ENCODE results near the gene KRTAP10-10. TPM values are rescaled to one million over a fixed set of nuclear protein-coding genes. Genes with fewer than 3 reads are reported as not detected.

The KRTAP10-10 gene
- total and polyA plus RNA-seq, 9 of the 15 experiments (the other 6 are each of a cell fraction or from before 2014, with no cell fraction given), result not detected

DNA sequence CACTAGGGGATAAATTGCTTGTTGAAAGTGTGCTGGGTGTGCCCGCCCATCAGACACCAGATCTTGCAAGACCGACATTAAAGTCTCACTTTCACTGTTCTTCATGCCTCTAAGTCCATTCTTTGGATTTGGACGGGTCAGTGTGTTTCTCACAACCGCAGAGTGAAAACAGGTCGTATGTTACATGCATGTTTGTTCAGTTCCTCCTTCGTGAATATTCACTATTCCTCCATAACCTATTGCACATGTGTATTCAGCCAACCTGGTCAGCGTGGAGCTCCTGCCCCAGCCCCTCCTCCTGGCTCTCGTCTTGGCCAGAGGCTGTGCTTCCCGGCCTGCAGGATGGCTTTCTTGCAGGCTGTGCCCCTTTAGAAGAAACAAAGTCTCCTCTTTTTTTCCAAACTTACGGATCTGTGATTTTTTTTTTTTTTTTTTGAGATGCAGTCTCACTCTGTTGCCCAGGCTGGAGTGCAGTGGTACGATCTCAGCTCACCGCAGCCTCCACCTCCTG, 42.7 kb upstream of the KRTAP10-10 start (continued):
- no peak for TF ChIP-seq HDAC8 (tag; IDR thresholded peaks at IDR 0.05)
- no peak for TF ChIP-seq SOX6 (IDR thresholded peaks at IDR 0.05)
- TF ChIP-seq, protein P1, sequence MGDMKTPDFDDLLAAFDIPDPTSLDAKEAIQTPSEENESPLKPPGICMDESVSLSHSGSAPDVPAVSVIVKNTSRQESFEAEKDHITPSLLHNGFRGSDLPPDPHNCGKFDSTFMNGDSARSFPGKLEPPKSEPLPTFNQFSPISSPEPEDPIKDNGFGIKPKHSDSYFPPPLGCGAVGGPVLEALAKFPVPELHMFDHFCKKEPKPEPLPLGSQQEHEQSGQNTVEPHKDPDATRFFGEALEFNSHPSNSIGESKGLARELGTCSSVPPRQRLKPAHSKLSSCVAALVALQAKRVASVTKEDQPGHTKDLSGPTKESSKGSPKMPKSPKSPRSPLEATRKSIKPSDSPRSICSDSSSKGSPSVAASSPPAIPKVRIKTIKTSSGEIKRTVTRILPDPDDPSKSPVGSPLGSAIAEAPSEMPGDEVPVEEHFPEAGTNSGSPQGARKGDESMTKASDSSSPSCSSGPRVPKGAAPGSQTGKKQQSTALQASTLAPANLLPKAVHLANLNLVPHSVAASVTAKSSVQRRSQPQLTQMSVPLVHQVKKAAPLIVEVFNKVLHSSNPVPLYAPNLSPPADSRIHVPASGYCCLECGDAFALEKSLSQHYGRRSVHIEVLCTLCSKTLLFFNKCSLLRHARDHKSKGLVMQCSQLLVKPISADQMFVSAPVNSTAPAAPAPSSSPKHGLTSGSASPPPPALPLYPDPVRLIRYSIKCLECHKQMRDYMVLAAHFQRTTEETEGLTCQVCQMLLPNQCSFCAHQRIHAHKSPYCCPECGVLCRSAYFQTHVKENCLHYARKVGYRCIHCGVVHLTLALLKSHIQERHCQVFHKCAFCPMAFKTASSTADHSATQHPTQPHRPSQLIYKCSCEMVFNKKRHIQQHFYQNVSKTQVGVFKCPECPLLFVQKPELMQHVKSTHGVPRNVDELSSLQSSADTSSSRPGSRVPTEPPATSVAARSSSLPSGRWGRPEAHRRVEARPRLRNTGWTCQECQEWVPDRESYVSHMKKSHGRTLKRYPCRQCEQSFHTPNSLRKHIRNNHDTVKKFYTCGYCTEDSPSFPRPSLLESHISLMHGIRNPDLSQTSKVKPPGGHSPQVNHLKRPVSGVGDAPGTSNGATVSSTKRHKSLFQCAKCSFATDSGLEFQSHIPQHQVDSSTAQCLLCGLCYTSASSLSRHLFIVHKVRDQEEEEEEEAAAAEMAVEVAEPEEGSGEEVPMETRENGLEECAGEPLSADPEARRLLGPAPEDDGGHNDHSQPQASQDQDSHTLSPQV (IDR thresholded peaks at IDR 0.05), result peak; percentile 10; the same call in 1 of the 2 replicates
- TF ChIP-seq, protein P2, sequence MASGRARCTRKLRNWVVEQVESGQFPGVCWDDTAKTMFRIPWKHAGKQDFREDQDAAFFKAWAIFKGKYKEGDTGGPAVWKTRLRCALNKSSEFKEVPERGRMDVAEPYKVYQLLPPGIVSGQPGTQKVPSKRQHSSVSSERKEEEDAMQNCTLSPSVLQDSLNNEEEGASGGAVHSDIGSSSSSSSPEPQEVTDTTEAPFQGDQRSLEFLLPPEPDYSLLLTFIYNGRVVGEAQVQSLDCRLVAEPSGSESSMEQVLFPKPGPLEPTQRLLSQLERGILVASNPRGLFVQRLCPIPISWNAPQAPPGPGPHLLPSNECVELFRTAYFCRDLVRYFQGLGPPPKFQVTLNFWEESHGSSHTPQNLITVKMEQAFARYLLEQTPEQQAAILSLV (tag; IDR thresholded peaks at IDR 0.05), result peak; percentile 10; the same call in 1 of the 2 replicates
- TF ChIP-seq KLF13 (tag; IDR thresholded peaks at IDR 0.05; ENCODE audit: borderline replicate concordance, low read depth), result peak; percentile 49; the same call in 1 of the 2 replicates
- TF ChIP-seq, protein P3, sequence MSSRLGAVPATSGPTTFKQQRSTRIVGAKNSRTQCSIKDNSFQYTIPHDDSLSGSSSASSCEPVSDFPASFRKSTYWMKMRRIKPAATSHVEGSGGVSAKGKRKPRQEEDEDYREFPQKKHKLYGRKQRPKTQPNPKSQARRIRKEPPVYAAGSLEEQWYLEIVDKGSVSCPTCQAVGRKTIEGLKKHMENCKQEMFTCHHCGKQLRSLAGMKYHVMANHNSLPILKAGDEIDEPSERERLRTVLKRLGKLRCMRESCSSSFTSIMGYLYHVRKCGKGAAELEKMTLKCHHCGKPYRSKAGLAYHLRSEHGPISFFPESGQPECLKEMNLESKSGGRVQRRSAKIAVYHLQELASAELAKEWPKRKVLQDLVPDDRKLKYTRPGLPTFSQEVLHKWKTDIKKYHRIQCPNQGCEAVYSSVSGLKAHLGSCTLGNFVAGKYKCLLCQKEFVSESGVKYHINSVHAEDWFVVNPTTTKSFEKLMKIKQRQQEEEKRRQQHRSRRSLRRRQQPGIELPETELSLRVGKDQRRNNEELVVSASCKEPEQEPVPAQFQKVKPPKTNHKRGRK (tag; IDR thresholded peaks at IDR 0.05), result 0 out of 2 replicates have a peak, but pooled peaks have one; percentile 22
- TF ChIP-seq SMARCA4 (IDR thresholded peaks at IDR 0.05), result no peak
- TF ChIP-seq CTBP1 (IDR thresholded peaks at IDR 0.05; ENCODE audit: borderline replicate concordance), result no peak
- TF ChIP-seq GTF2A2 (tag; IDR thresholded peaks at IDR 0.05), result peak; percentile 67; the same call in 1 of the 2 replicates
- TF ChIP-seq, protein P4, sequence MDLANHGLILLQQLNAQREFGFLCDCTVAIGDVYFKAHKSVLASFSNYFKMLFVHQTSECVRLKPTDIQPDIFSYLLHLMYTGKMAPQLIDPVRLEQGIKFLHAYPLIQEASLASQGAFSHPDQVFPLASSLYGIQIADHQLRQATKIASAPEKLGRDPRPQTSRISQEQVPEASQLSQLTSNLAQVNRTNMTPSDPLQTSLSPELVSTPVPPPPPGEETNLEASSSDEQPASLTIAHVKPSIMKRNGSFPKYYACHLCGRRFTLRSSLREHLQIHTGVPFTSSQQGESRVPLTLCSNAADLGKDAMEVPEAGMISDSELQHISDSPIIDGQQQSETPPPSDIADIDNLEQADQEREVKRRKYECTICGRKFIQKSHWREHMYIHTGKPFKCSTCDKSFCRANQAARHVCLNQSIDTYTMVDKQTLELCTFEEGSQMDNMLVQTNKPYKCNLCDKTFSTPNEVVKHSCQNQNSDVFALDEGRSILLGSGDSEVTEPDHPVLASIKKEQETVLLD (IDR thresholded peaks at IDR 0.05), result no peak
- TF ChIP-seq FOXJ2 (tag; IDR thresholded peaks at IDR 0.05), result no peak
- no peak for TF ChIP-seq CREB1 (IDR thresholded peaks at IDR 0.05)
- no peak for TF ChIP-seq CREB1 (CRISPR knock-in tag; IDR thresholded peaks at IDR 0.05)
- no peak for TF ChIP-seq ZZZ3 (IDR thresholded peaks at IDR 0.05)
- no peak for TF ChIP-seq BRD4 (IDR thresholded peaks at IDR 0.05)
- TF ChIP-seq NR3C1 (CRISPR knock-in tag; IDR thresholded peaks at IDR 0.05), result no peak

All from K562 (cell line).